Right cardiac atrium (tissue), 5 donors: ENCODE measurements around the gene SSX2IP. TPM values are rescaled to one million over a fixed set of nuclear protein-coding genes. Genes with fewer than 3 reads are reported as not detected.
"Not testable (repeated sequence)": the region's sequence is repeated elsewhere in the genome, so short reads cannot be mapped to it uniquely, and the experiment has no call there.

ENCODE experiments used
- ATAC-seq, 2 donors: fragments of 200-7000 bp; cut with Tn5 transposase; one replicate each; pipeline versions ENCODE4 v1.8.0 to v1.9.1; 2020; ENCODE audit warnings: moderate library complexity in 2 of 2, mild to moderate bottlenecking in 1 of 2
- DNase-seq, 3 donors: peaks; one replicate each; pipeline ENCODE4 v3.0.0-alpha.2; 2020
- H3K27ac ChIP-seq: one replicate; pipeline ENCODE4 v1.5.1; 2013; ENCODE audit warnings: mild to moderate bottlenecking, low read length, control low read depth, moderate library complexity
- H3K27me3 ChIP-seq: one replicate; pipeline ENCODE4 v1.6.1; 2013; ENCODE audit not compliant: control insufficient read depth, insufficient read depth
- H3K4me1 ChIP-seq: one replicate; pipeline ENCODE4 v1.6.1; 2013; ENCODE audit warnings: low read length; ENCODE audit not compliant: control insufficient read depth, insufficient read depth
- H3K4me3 ChIP-seq: one replicate; pipeline ENCODE4 v1.5.1; 2013; ENCODE audit warnings: low read length, control low read depth
- H3K9me3 ChIP-seq: one replicate; pipeline ENCODE4 v1.6.1; 2013; ENCODE audit warnings: low read length; ENCODE audit not compliant: control insufficient read depth
- WGBS: extraction: QIAGEN DNeasy Blood & Tissue Kit; methylation state at CpG from one replicate; pipeline ENCODE4 v1.1.7; 2013; 5-methylcytosine and 5-hydroxymethylcytosine counted together
- intact Hi-C, 4 donors: fragments of 100-400 bp; cut with DNase I; formaldehyde crosslinking; loops; one replicate each; pipeline versions ENCODE4 v1.11.0 to v1.14.0; 2022 to 2023
- polyA plus RNA-seq: library from polyadenylated mRNA; stranded (reverse); fragments of 200-250 nt; gene quantifications from one replicate; pipeline ENCODE4 v1.2.3, GENCODE V29; 2013
- total RNA-seq, 4 donors: library from RNA; stranded (reverse); fragmentation: NEBNext Ultra II Directional; extraction: Animal tissue kit (Norgen Biotek cat#: 25700); gene quantifications; one replicate each; pipeline ENCODE4 v1.2.1, GENCODE V29; 2021
- donor health status: healthy with polysubstance abuse.
- donor health status: DM: no; HTN: yes; CAD: no.
- donor health status: DM: no; HTN: no; CAD: no.
- donor health status: DM: no; HTN: yes; CAD: no; lungs with severe emphysema.
- donor health status: DM: yes; HTN: yes; CAD: no.

Gene SSX2IP
- total and polyA plus RNA-seq, 5 donors, result 7.7 to 28.6 (median 20.8) TPM

DNA sequence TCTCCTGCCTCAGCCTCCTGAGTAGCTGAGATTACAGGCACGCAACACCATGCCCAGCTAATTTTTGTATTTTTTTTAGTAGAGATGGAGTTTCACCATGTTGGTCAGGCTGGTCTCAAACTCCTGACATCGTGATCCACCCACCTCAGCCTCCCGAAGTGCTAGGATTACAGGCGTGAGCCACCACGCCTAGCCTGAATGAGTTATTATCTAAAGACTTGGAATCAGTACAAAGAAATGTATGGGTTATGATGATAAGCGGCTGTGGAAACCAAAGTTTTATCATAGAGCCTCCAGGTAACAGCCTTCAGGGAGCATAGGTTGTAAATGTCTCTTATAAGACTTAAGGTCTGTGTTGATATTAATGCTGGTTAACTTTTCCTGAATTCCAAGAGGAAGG, 50.5 kb downstream of the SSX2IP start:
- WGBS, result 81% methylated on average over 6 of the region's 6 CpGs

DNA sequence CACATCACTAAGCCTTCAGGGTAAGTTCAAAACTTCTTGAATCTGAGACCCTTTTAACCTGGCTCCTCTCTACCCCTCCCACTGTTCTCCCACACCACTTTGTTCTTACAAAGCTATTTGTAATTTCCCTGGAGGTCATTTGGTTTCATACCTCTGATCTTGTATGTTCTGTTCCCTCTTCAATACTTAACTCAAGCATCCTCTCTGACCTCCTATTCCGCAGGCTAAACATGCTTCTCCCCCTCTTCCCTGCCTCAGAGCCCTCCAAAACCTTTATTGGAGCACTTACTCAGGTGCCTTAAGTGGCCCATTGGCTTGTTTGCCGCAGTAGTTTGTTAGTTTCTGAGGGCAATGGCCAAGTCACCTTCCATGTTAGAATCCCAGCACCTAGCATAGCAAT, 54.8 kb downstream of the SSX2IP start:
- intact Hi-C loops, result loop anchor here in 1 of 4 donors (10.0 kb wide), 1 partner anchor 109 kb away; no protein-coding TSS in a partner anchor
- ATAC-seq (no peak), DNase-seq (no peak)
- Histone ChIP-seq H3K9me3 (no peaks in the 10 kb centered on the region), H3K27ac (no peak overlapping the region), H3K4me1 (peaks cover 1% of the 10 kb centered on the region), H3K27me3 (no peaks in the 10 kb centered on the region), H3K4me3 (no peak overlapping the region)
- 93% methylated on average over 2 of the region's 2 CpGs for WGBS

More for the DNA sequence above, 50.5 kb downstream of the SSX2IP start:
- not testable (repeated sequence) for DNase-seq, H3K4me3 ChIP-seq, ATAC-seq, H3K27ac ChIP-seq, H3K4me1 ChIP-seq, H3K27me3 ChIP-seq, H3K9me3 ChIP-seq
- intact Hi-C loops, result loop anchor here in 1 of 4 donors (10.0 kb wide), 1 partner anchor 105 kb away; no protein-coding TSS in a partner anchor

DNA sequence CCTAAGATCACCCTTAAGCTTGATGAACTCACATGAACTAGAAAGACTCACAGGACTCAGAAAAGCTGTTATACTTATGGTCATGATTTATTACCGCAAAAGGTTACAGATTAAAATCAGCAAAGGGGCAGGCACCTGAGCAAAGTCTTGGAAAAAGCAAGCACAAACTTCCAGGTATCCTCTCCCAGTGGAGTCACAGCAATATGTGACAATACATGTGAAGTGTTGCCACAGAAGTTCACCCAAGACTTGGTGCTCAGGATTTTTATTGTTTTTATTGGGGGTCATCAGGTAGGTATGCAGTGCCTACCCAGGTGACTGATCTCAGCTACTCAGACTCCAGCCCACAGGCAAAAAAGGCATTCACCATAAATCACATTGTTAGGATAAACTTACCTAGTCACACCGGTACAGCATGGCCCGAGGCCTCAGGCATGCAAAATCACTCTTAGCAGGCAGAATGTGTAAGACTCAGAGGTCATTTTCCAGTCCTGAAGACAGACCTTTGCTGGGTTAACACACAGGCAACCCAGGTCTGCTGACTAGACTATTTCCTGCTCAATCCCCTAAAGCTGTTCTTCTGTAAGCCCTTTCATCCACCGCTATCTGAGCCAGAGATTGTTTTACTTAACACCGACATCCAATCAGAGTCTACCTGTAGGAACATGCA, 55.6 kb downstream of the SSX2IP start:
- Histone ChIP-seq H3K4me3 (no peak overlapping the region), H3K27ac (no peak overlapping the region), H3K4me1 (peaks cover 1% of the 10 kb centered on the region), H3K9me3 (no peaks in the 10 kb centered on the region), H3K27me3 (no peaks in the 10 kb centered on the region)
- 81% methylated on average over 5 of the region's 5 CpGs for WGBS
- ATAC-seq, result no peak
- no peak for DNase-seq
- intact Hi-C loops, result loop anchor here in 1 of 4 donors (10.0 kb wide), 1 partner anchor 110 kb away; no protein-coding TSS in a partner anchor

DNA sequence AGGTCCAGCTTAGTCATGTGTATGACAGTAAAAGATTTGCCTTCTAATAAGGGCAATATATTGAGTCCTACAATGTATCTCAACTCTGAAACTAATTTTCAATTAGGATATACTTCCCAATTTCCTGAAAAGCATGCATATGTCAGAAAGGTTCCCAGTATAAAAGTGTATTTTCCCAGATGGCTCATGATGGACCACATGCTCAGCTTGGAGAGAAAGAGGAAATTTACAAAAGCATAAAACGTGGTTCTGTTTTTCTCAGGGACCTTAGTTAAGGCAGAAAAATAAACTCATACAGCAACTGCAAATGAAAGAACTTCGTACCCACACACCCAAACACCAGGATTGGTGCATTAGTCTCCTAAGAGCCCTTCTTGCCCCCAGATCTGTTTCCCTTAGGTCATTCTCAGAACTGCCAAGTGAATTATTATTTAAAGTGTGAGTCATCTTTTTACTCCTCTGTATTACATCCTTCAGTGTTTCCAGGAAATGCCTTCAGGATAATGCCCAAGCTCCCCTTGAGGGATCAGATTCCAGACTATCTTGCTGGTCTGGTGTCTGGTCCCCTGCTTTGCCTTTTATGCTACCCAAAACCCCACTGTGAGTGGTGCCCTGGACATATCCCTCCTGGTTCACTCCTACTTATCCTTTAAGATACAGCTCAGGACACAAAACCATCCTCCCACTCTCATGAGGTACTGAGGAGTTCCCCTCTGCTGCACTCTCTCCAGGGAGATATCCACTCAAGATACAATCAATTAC, 57.4 kb downstream of the SSX2IP start:
- Histone ChIP-seq H3K27me3 (no peaks in the 10 kb centered on the region), H3K4me3 (no peak overlapping the region), H3K4me1 (peaks cover 1% of the 10 kb centered on the region), H3K9me3 (no peaks in the 10 kb centered on the region), H3K27ac (no peak overlapping the region)
- intact Hi-C loops, result loop anchor here in 1 of 4 donors (10.0 kb wide), 1 partner anchor 112 kb away; no protein-coding TSS in a partner anchor
- 49% methylated on average over 2 of the region's 2 CpGs for WGBS
- ATAC-seq (peak; percentile 43 to 58), DNase-seq (no peak)

DNA sequence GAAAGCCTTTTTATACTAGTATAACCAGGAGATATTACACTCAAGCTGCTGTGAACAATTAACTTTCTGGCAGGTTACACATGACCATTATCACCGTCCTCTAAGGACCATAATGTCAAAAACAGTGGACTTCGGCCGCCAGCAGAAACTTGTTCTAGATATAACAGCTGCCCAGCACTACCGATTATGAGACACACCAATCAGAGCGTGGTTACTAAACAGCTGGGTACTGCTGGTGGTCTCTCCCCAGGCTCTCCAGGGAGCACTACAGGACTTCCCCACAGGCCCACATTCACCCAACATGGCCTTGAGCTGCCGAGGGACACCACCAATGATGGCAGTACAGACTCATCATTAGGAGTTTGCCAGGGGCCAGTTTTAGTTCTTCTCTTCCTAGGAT, 58.1 kb downstream of the SSX2IP start:
- Histone ChIP-seq H3K4me3 (no peak overlapping the region), H3K4me1 (peaks cover 1% of the 10 kb centered on the region), H3K27me3 (no peaks in the 10 kb centered on the region), H3K9me3 (no peaks in the 10 kb centered on the region), H3K27ac (no peak overlapping the region)
- ATAC-seq (peak in 1 of 2 donors; percentile 52), DNase-seq (peak in 1 of 3 donors; percentile 39)
- 37% methylated on average over 6 of the region's 6 CpGs for WGBS
- intact Hi-C loops, result loop anchor here in 1 of 4 donors (10.0 kb wide), 1 partner anchor 113 kb away; no protein-coding TSS in a partner anchor

DNA sequence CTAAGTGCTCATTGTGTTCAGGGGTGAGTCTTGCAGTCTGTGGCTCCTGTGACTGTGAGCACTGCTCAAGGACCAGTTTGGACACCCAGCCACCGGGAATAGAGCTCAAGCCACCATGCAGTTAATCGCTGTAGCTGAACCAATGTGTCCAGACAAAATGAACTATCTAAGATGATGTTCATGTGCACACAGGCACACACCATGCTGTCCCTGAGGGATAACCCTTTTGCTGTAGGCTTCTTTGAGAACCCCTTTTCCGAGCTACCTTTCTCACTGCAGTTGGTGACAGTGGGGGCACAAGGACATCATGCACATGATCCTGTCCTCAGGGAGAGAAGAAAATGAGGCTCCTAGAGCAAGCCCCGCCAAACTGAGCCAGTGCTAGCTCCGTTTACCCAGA, 65.4 kb downstream of the SSX2IP start:
- no peaks in the 10 kb centered on the region for H3K27me3 ChIP-seq
- 80% methylated on average over 5 of the region's 5 CpGs for WGBS
- intact Hi-C loops, result loop anchor here in 2 of 4 donors (5.0 kb wide), 3 partner anchors 53 to 488 kb away; partner anchors contain the start of gene CTBS (in 1 of the 2)

DNA sequence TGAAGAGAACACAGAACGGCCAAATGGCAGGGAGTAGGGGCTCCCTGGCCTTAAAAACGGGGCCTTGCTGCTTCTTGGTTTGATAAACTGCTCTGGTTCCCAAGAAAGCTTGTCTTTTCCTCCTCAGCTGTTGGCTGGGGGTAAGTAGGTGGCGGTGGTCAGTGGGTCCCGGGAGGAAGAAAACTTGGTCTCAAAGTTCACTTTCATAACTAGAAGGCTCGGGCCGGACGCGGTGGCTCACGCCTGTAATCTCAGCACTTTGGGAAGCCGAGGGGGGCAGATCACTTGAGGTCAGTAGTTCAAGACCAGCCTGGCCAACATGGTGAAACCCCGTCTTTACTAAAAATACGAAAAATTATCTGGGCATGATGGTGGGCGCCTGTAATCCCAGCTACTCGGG, 68.7 kb downstream of the SSX2IP start:
- Histone ChIP-seq H3K9me3 (no peaks in the 10 kb centered on the region), H3K4me3 (no peak overlapping the region), H3K27ac (no peak overlapping the region), H3K4me1 (no peaks in the 10 kb centered on the region), H3K27me3 (no peaks in the 10 kb centered on the region)
- WGBS, result 82% methylated on average over 14 of the region's 14 CpGs
- DNase-seq, result no peak
- no peak for ATAC-seq
- intact Hi-C loops, result loop anchor here in 2 of 4 donors (5.0 kb wide), 3 partner anchors 49 to 484 kb away; partner anchors contain the start of gene CTBS (in 1 of the 2)

More for the DNA sequence above, 65.4 kb downstream of the SSX2IP start:
- Histone ChIP-seq H3K9me3 (no peaks in the 10 kb centered on the region), H3K4me1 (no peaks in the 10 kb centered on the region), H3K4me3 (no peak overlapping the region), H3K27ac (no peak overlapping the region)
- DNase-seq, result no peak
- ATAC-seq, result no peak

DNA sequence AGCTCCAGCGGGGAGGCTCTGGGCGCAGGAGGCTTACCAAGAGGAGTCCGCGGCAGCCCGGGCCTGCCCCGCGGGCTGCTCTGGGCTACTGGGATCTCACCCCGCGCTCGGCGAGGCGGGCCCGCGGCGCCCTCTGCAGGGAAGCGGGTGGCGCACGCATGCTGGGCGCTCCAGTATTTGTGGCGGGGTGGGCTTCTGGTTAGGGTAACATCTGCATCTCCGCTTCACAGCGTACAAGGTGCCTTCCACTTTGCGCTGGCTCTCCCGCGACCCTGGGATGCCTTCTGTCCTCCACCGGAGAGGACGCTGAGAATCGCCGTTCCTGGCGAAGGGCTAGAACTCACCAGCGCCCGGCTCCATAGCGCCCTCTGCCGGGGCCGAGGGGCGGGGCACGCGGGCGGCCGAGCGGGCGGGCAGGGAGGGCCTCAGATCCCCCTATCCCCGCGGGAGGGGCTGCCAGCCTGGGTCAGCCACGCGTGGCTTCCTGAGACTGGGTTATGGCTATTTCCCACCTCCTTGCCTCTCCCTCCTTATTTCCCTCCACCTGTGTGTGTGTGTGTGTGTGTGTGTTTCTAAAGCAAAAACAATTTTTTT, 69.4 kb downstream of the SSX2IP start:
- intact Hi-C loops, result loop anchor here in 2 of 4 donors (5.0 kb wide), 3 partner anchors 49 to 484 kb away; partner anchors contain the start of gene CTBS (in 1 of the 2)
- under 1% methylated on average over 46 of the region's 46 CpGs for WGBS

DNA sequence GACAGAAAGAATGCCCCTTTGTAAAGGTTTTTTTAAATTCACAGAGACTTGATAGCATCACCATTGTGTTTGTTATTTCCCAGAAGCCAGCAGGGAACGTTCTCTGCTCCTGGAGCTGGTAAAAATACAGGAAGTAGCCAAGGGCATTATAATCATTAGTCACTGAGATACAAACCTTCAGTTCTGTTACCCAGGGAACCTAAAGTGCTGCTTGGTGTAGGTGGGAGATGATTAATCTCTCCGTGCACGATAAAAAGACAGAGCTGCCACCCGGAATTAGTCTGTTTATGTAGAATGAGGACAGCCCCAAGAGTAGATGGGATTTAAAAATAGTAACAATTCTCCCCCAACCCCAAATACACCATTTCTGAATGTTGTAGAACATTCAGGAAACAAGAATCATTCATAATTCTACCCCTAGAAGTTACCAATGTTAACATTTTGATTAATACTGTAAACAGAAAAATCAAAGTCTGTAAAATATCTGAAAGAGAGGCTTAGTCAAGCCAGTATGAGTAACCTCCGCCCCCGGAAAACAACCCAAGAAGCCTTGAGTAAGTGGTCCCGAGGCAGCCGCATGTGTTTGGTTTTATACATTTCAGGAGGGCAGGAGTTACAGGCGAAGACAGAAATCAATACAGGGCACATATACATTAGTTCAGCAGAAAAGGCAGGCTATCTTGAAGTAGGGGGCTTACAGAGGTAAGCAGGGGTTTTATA, 70.7 kb downstream of the SSX2IP start:
- peak; percentile 41 to 67 for ATAC-seq

More for the DNA sequence above, 69.4 kb downstream of the SSX2IP start:
- Histone ChIP-seq H3K27me3 (no peaks in the 10 kb centered on the region), H3K27ac (peak overlapping the region; percentile 26), H3K4me3 (peak overlapping the region; percentile 48), H3K4me1 (no peaks in the 10 kb centered on the region), H3K9me3 (no peaks in the 10 kb centered on the region)
- ATAC-seq (peak; percentile 95 to 96), DNase-seq (peak; percentile 79 to 91 (median 89))

DNA sequence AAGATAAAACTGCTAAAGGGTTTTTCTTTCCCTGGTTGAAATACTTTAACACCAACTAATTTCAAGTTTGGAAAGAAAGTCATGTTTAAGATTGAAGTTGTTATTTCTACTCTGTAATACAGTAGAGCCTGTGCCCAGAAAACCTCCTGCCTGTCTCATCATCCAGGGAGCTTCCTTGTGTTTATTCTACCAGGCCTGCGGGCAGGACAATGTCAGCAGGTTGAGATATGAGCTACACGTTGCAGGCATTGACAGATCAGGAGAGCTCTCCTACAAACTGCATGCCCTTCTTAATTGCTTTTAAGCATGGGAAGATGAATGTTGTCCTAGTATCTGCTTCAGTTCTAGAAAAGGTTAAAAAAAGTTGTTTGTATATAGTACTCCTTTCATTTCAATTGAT, 72.9 kb downstream of the SSX2IP start:
- H3K27ac ChIP-seq, result no peak overlapping the region
- intact Hi-C loops, result no loop called here
- WGBS, result 38% methylated on average over 2 of the region's 2 CpGs

More for the DNA sequence above, 70.7 kb downstream of the SSX2IP start:
- DNase-seq, result peak in 1 of 3 donors; percentile 48
- Histone ChIP-seq H3K4me1 (no peaks in the 10 kb centered on the region), H3K9me3 (no peaks in the 10 kb centered on the region), H3K4me3 (no peak overlapping the region), H3K27me3 (no peaks in the 10 kb centered on the region), H3K27ac (no peak overlapping the region)
- intact Hi-C loops, result loop anchor here in 2 of 4 donors (5.0 kb wide), 3 partner anchors 47 to 482 kb away; partner anchors contain the start of gene CTBS (in 1 of the 2)
- WGBS, result 58% methylated on average over 9 of the region's 9 CpGs

More for the DNA sequence above, 72.9 kb downstream of the SSX2IP start:
- H3K9me3 ChIP-seq, result no peaks in the 10 kb centered on the region
- no peak for ATAC-seq
- no peaks in the 10 kb centered on the region for H3K27me3 ChIP-seq
- peaks cover 3% of the 10 kb centered on the region for H3K4me1 ChIP-seq
- no peak overlapping the region for H3K4me3 ChIP-seq
- DNase-seq, result no peak
